HG03108 (cell line): Measurements from ENCODE around the gene ARHGAP45.

Experiments used
- ATAC-seq: cut with Tn5 transposase; IDR thresholded peaks from one replicate; pipeline ENCODE4 v1.9.1; 2021; ENCODE audit warnings: moderate library complexity; ENCODE audit not compliant: unreplicated experiment

The ARHGAP45 gene

DNA sequence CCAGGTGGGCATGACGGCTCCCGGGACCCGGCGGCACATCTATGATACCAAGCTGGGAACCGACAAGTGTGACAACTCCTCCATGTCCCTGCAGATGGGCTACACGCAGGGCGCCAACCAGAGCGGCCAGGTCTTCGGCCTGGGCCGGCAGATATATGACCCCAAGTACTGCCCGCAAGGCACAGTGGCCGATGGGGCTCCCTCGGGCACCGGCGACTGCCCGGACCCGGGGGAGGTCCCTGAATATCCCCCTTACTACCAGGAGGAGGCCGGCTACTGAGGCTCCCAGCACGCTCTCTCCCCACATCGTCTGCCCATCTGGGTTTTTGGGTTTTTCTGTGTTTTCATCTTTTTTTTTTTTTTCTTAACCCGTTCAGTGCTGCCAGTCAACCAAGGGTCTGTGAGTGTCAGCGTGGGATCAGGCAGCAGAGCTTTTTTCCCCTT is 29.3 kb upstream of the ARHGAP45 start:
- no peak for ATAC-seq

DNA sequence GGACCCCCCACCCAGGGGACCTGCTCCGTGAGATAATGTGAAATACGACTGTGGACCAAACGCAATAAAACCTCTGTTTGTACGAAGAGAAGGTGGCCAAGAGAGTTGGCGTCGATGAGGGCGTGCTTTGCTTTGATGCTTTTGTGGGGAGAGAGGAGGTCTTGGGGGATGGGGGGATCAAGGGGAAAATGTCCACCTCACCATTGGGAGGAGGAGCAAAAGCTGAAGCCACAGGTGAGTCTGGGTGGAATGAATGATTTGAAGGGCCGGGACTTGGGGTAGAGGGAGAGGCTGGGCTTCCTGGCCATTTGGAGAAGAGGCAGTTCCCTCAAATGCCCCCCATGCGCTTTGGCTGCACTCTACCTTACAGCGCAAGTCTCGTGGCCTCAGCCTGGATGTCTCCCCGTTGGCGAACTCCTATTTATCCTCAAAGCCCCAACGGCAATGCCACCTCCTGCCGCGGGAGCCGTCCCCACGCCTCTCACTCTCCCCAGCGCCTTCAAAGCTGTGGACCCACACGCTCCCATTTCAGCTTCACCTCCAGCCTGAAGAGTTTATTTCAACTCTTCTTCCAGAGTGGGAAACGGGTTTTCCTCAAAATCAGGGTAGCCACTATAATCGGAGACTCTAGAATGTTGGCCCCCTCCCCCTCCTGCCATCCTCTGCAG is 27.9 kb upstream of the ARHGAP45 start:
- ATAC-seq: no peak

DNA sequence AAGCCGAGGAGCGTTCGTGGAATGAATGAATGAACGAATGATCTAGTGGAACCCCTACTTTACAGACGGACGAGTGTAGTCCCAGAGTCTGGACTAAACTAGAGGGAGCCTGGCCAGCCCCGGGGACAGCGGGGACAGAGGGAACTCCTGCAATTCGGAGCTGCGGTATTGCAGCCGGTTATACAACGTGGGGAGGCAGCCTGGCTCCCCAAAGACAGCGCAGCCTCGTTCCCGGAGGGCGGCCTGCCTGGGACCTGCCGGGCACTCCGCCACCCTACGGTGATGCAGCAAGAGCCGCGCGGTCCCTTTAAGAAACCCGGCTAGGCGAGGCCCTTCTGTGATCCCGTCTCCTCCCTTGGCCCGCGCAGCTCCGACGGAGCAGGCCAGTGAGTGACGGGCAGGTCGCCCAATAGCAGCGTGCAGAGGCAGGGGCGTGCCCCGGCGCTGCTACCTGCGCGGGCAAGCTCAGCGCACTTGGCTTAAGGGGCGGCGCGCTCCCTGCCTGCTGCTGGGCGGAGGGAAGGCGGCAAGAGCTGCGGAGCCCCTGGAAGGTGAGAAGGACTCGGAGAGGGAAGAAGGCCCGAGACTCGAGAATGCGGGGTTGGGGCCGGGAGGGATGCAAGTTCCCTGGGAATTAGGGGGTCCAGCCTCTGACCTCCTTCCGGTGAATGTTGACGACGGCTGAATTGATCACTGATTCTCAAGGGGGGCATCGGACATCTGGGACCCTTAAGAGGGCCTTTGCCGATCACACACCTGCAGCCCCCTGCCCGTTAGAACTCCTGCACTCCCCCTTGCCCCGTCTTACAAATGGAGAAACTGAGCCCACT is 27.1 kb upstream of the ARHGAP45 start, which contains the start of gene ABCA7:
ABCA7 (plus strand) TSS at position 462 of the 830 bp plus-strand sequence. CDS start 1,255 bp downstream, outside the sequence.
- peak; percentile 70 for ATAC-seq

DNA sequence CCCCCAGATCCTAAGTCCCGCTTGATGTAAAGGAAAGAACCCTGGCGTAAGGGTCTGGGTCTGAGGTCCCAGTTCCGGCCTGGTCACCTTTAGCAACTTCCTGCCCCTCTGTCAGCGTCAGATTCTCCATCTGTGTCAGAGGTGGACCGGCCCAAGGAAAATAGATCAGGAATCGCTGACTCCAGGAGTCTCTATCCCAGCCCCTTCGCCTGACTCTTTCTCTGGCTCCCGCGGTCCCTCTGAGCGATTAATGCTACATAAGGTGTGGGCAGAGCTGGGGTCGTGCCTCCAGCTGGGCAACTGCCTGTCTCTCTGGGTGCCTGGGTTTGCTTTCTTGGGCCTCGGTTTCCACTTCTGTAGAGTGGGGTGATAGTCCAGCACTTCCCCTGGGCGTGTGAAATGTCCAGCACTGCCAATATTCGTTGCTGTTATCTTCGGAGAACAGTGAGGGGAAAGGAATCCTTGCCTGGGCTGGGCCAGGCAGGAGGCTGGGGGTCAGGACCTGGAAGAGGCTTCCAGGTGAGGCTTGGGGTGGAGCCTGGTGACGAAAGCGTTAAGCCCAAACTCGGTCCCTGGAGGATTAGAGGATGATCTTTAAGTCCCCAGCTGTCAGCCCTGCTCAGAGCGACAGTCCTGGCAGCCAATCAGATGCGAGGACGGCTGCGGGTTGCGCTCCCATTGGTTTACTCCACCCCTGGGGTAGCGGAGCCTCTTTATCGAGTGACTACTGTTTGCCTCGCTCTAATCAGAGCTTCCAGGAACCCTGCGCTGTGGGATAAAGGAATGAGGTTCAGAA is 26.3 kb upstream of the ARHGAP45 start:
- peak; percentile 32 for ATAC-seq

DNA sequence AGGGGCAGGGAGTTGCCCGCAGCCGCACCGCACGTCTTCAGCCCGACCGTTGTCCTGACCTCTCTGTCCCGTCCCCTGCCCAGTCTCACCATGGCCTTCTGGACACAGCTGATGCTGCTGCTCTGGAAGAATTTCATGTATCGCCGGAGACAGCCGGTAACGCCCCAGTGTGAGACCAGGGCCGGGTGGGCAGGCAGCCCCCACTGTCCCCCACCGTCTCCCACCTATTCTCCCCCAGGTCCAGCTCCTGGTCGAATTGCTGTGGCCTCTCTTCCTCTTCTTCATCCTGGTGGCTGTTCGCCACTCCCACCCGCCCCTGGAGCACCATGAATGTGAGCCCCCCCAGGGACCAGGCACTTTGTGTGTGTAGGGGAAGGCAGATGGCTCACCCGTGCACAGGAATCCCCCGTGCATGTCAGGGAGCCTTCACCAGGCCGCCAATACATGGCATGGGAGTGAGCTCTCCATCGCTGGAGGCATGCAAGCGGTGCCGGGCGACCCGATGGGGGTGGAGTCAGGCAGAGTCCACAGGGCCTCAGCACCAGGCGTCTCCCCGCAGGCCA is 25.6 kb upstream of the ARHGAP45 start:
- no peak for ATAC-seq

DNA sequence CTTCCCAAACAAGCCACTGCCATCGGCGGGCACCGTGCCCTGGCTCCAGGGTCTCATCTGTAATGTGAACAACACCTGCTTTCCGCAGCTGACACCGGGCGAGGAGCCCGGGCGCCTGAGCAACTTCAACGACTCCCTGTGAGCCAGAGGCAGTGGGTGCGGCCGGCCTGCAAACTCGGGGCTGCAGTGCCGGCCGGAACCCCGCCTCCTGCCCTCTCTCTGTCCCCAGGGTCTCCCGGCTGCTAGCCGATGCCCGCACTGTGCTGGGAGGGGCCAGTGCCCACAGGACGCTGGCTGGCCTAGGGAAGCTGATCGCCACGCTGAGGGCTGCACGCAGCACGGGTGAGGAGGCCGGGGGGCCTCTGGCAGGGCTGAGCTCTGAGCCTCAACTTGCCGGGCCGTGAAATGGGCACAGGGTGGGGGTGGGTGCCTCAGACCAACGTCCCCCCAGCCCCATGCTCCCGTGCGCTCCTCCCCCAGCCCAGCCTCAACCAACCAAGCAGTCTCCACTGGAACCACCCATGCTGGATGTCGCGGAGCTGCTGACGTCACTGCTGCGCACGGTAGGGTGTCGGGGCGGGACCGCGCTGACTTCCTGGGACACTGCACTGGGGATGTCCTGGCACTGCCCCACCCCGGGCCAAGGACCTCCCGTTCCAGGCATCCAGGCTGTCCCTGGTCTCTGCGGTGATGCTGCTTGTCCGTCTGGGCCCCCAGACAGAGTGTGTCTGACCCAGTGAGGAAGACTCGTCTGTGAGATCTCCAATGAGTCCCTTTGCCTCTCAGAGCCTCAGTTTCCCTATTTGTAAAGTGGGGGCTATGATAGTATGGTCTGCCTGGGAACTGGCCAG is 24.9 kb upstream of the ARHGAP45 start:
- no peak for ATAC-seq

- ATAC-seq: no peak
These were observed 24.1 kb upstream of the ARHGAP45 start for GRCh38 chr19:1042689-1043511.

GRCh38 chr19:1045247-1045603 is 21.7 kb upstream of the ARHGAP45 start:
- no peak for ATAC-seq

GRCh38 chr19:1046117-1046626 is 20.8 kb upstream of the ARHGAP45 start:
- ATAC-seq: no peak

- no peak for ATAC-seq
These were observed 19.9 kb upstream of the ARHGAP45 start for GRCh38 chr19:1046836-1047695.

- ATAC-seq: no peak
These were observed 19.2 kb upstream of the ARHGAP45 start for GRCh38 chr19:1047696-1048147.

- ATAC-seq: no peak
These were observed 17.9 kb upstream of the ARHGAP45 start for GRCh38 chr19:1049106-1049505.

DNA sequence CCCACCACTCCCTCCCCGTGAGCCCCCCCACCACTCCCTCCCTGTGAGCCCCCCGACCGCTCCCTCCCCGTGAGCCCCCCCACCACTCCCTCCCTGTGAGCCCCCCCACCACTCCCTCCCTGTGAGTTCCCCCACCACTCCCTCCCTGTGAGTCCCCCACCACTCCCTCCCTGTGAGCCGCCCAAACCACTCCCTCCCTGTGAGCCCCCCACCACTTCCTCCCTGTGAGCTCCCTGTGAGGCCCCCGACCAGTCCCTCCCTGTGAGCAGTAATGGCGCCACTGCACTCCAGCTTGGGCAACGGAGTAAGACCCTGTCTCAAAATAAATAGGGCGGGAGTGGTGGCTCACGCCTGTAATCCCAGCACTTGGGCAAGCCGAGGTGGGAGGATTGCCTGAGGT is 17.2 kb upstream of the ARHGAP45 start:
- ATAC-seq: no peak

DNA sequence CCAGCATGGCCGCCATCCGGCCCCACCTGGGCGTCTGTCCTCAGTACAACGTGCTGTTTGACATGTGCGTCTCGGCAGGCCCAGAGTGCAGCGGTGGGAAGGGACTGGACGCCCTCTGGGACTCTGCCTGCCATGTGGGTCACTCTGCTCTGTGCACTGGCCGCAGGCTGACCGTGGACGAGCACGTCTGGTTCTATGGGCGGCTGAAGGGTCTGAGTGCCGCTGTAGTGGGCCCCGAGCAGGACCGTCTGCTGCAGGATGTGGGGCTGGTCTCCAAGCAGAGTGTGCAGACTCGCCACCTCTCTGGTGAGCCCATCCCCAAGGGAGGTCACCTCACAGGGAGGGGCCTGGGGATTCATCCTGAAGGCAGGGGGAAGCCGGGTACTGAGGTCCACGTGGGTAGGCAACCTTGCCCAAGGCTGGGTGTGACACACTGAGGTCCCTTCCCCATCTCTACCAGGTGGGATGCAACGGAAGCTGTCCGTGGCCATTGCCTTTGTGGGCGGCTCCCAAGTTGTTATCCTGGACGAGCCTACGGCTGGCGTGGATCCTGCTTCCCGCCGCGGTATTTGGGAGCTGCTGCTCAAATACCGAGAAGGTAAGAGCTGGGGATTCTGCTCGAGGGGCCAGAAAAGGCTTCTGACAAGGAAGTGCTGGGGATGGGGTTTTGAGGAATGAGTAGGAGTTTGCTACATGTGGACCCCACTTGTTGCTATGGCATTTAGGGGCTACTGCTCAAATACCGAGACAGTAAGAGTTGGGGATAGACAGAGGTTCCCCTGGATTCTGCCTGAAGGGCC is 15.8 kb upstream of the ARHGAP45 start:
- ATAC-seq: no peak

DNA sequence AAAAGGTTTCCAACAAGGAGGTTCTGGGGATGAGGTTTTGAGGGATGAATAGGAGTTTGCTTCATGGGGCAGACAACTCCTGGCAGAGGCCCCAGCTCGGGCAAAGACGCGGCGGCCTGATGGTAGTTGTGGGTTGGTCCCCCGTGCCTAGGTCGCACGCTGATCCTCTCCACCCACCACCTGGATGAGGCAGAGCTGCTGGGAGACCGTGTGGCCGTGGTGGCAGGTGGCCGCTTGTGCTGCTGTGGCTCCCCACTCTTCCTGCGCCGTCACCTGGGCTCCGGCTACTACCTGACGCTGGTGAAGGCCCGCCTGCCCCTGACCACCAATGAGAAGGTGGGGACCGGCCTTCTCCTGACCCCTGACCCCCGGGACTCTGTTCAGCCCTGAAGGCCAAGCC is 15.2 kb upstream of the ARHGAP45 start:
- ATAC-seq: no peak

- no peak for ATAC-seq
These were observed 14.5 kb upstream of the ARHGAP45 start for GRCh38 chr19:1052349-1052975.
